PC-3 (cell line): Measurements from ENCODE around the gene LCP1. TPM values are rescaled to one million over a fixed set of nuclear protein-coding genes. Genes with fewer than 3 reads are reported as not detected.

Source experiments
- ATAC-seq: fragments of 200-7000 bp; cut with Tn5 transposase; 2 replicates; pipeline ENCODE4 v1.9.1; 2020; ENCODE audit warnings: mild to moderate bottlenecking, moderate library complexity
- BruUV-seq: library from RNA; stranded (reverse); fragments of 400-500 nt; replicated peaks from 2 replicates; lab custom pipeline; 2021; lab: Mats Ljungman, UMichigan
- CTCF ChIA-PET: fragments of 300-600 bp; sonication (Branson Sonifier 250); formaldehyde crosslinking; loops from one replicate; lab custom pipeline; 2022; ENCODE audit warnings: antibody characterized with exemption; lab: Charles Lee
- POLR2A ChIA-PET: fragments of 300-600 bp; sonication (Branson Sonifier 250); formaldehyde crosslinking; loops from one replicate; lab custom pipeline; 2022; ENCODE audit warnings: antibody characterized with exemption; ENCODE audit not compliant: unreplicated experiment; lab: Charles Lee
- DNase-seq: peaks from one replicate; pipeline ENCODE4 v3.0.0-alpha.2; 2015
- H2AFZ ChIP-seq: fragments of 300-600 bp; sonication (generic); 2 replicates; pipeline ENCODE4 v1.6.0; 2016; ENCODE audit warnings: antibody characterized with exemption, low read length
- H3F3A ChIP-seq: fragments of 300-600 bp; sonication (generic); one replicate; pipeline ENCODE4 v1.6.0; 2017; ENCODE audit warnings: antibody characterized with exemption, low read length, control low read depth, mild to moderate bottlenecking; ENCODE audit not compliant: unreplicated experiment
- H3K27ac ChIP-seq: fragments of 300-600 bp; sonication (generic); 2 replicates; pipeline ENCODE4 v1.5.1; 2016; ENCODE audit warnings: mild to moderate bottlenecking, low read length
- H3K27me3 ChIP-seq: fragments of 300-600 bp; sonication (generic); 2 replicates; pipeline ENCODE4 v1.6.1; 2016; ENCODE audit warnings: low read length, mixed read lengths
- H3K36me3 ChIP-seq: fragments of 300-600 bp; sonication (generic); 2 replicates; pipeline ENCODE4 v1.6.1; 2016; ENCODE audit warnings: low read depth, mixed run types, low read length, mixed read lengths
- H3K4me1 ChIP-seq: fragments of 300-600 bp; sonication (generic); 2 replicates; pipeline ENCODE4 v1.5.1; 2016; ENCODE audit warnings: low read length; ENCODE audit not compliant: insufficient read depth
- H3K4me2 ChIP-seq: fragments of 300-600 bp; sonication (generic); 2 replicates; pipeline ENCODE4 v1.6.0; 2016; ENCODE audit warnings: low read length
- H3K4me3 ChIP-seq: fragments of 300-600 bp; sonication (generic); 2 replicates; pipeline ENCODE4 v1.5.1; 2016; ENCODE audit warnings: mild to moderate bottlenecking, low read length, mixed read lengths
- H3K79me2 ChIP-seq: fragments of 300-600 bp; sonication (generic); 2 replicates; pipeline ENCODE4 v1.6.1; 2017; ENCODE audit warnings: low read length, mixed read lengths
- H3K9ac ChIP-seq: fragments of 300-600 bp; sonication (generic); 2 replicates; pipeline ENCODE4 v1.6.0; 2016; ENCODE audit warnings: mild to moderate bottlenecking, low read length
- H3K9me2 ChIP-seq: fragments of 300-600 bp; sonication (generic); replicated peaks from 2 replicates; pipeline ENCODE4 v1.6.1; 2016; ENCODE audit warnings: mixed run types, low read length, mixed read lengths
- H3K9me3 ChIP-seq: fragments of 300-600 bp; sonication (generic); 2 replicates; pipeline ENCODE4 v1.6.1; 2016; ENCODE audit warnings: low read length, mixed read lengths
- H4K20me1 ChIP-seq: fragments of 300-600 bp; sonication (generic); 2 replicates; pipeline ENCODE4 v1.6.1; 2016; ENCODE audit warnings: low read length, mixed read lengths
- CTCF ChIP-seq: fragments of 300-600 bp; sonication (generic); conservative IDR thresholded peaks from 2 replicates; pipeline ENCODE4 v1.5.1; 2017; ENCODE audit warnings: antibody characterized with exemption, low read depth, mild to moderate bottlenecking, low read length
- EZH2 ChIP-seq: fragments of 300-600 bp; sonication (generic); IDR thresholded peaks from one replicate; pipeline ENCODE4 v1.6.1; 2017; ENCODE audit warnings: antibody characterized with exemption, mild to moderate bottlenecking, low read length; ENCODE audit not compliant: unreplicated experiment
- EZH2phosphoT487 ChIP-seq: fragments of 300-600 bp; sonication (generic); IDR thresholded peaks from 2 replicates; pipeline ENCODE4 v1.6.1; 2018; ENCODE audit warnings: mild to moderate bottlenecking, antibody characterized with exemption, low read length, borderline replicate concordance
- intact Hi-C: fragments of 100-400 bp; cut with micrococcal nuclease; formaldehyde crosslinking; loops from 2 replicates; pipeline ENCODE4 v1.9.0; 2023
- total RNA-seq: library from RNA; depleted of rRNA; stranded (reverse); fragments of >200 nt; gene quantifications from 2 replicates; pipeline ENCODE4 v1.2.3, GENCODE V29; 2014

LCP1 gene
- total RNA-seq, 1 experiment from 2014 or later: 143 TPM

GRCh38 chr13:46197299-46198048 is 15.5 kb upstream of the LCP1 start:
- Histone ChIP-seq H3K36me3 (no peaks in the 10 kb centered on the region), H3K79me2 (no peaks in the 10 kb centered on the region), H3K27ac (no peak overlapping the region), H3K27me3 (no peaks in the 10 kb centered on the region), H3F3A (no peaks in the 10 kb centered on the region), H3K4me3 (no peak overlapping the region), H2AFZ (no peak overlapping the region), H3K9me2 (no peaks in the 10 kb centered on the region), H3K9ac (no peak overlapping the region), H3K4me1 (peaks cover 14% of the 10 kb centered on the region), H3K4me2 (no peak overlapping the region), H4K20me1 (no peaks in the 10 kb centered on the region), H3K9me3 (no peaks in the 10 kb centered on the region)
- no TSS peak for BruUV-seq
- POLR2A ChIA-PET: no interaction called here
- peak; percentile 56 for DNase-seq
- intact Hi-C loops: no loop called here
- TF ChIP-seq CTCF: no peak
- no peak for TF ChIP-seq EZH2phosphoT487
- TF ChIP-seq EZH2: no peak
- ATAC-seq: peak; percentile 75
- CTCF ChIA-PET: no interaction called here

- Histone ChIP-seq H3K4me1 (peaks cover 14% of the 10 kb centered on the region), H4K20me1 (no peaks in the 10 kb centered on the region), H3K79me2 (no peaks in the 10 kb centered on the region), H3K27me3 (no peaks in the 10 kb centered on the region), H3F3A (no peaks in the 10 kb centered on the region), H3K9me2 (no peaks in the 10 kb centered on the region), H3K27ac (no peak overlapping the region), H3K9me3 (no peaks in the 10 kb centered on the region), H2AFZ (no peak overlapping the region), H3K9ac (no peak overlapping the region), H3K4me2 (no peak overlapping the region), H3K4me3 (no peak overlapping the region), H3K36me3 (no peaks in the 10 kb centered on the region)
- intact Hi-C loops: no loop called here
- no TSS peak for BruUV-seq
- ChIA-PET POLR2A (no interaction called here), CTCF (no interaction called here)
- ATAC-seq (peak; percentile 29; the same call in 1 of the 2 replicates), DNase-seq (no peak)
- TF ChIP-seq CTCF (no peak), EZH2 (no peak)
Measured at GRCh38 chr13:46195016-46195415, 13.0 kb upstream of the LCP1 start.

- no peaks in the 10 kb centered on the region for H3F3A ChIP-seq
- H3K27me3 ChIP-seq: no peaks in the 10 kb centered on the region
- H3K79me2 ChIP-seq: no peaks in the 10 kb centered on the region
- no peak overlapping the region for H3K4me2 ChIP-seq
- ChIA-PET POLR2A (no interaction called here), CTCF (no interaction called here)
- H3K27ac ChIP-seq: no peak overlapping the region
- DNase-seq (no peak), ATAC-seq (no peak)
- no peaks in the 10 kb centered on the region for H4K20me1 ChIP-seq
- peaks cover 8% of the 10 kb centered on the region for H3K4me1 ChIP-seq
- no peaks in the 10 kb centered on the region for H3K9me2 ChIP-seq
- TF ChIP-seq CTCF: no peak
- TF ChIP-seq EZH2phosphoT487: no peak
- no peak for TF ChIP-seq EZH2
- no peaks in the 10 kb centered on the region for H3K9me3 ChIP-seq
- H3K9ac ChIP-seq: no peak overlapping the region
- no peaks in the 10 kb centered on the region for H3K36me3 ChIP-seq
- intact Hi-C loops: no loop called here
- H2AFZ ChIP-seq: no peak overlapping the region
- no peak overlapping the region for H3K4me3 ChIP-seq
- no TSS peak for BruUV-seq
Measured at GRCh38 chr13:46192412-46192811, 10.4 kb upstream of the LCP1 start.
